ES-I3 (cell line): ENCODE data around the gene CAMTA1.
"Not testable (repeated sequence)": the region's sequence is repeated elsewhere in the genome, so short reads cannot be mapped to it uniquely, and the experiment has no call there.

Experiments
- H3K36me3 ChIP-seq: 2 replicates; pipeline ENCODE4 v1.6.1; 2013; ENCODE audit warnings: mild to moderate bottlenecking, low read length, control low read depth, moderate library complexity; ENCODE audit not compliant: insufficient read depth
- H3K4me1 ChIP-seq: 2 replicates; pipeline ENCODE4 v1.6.1; 2013; ENCODE audit warnings: mild to moderate bottlenecking, control low read depth, low read length; ENCODE audit not compliant: insufficient read depth
- H3K9ac ChIP-seq: 2 replicates; pipeline ENCODE4 v1.6.1; 2013; ENCODE audit warnings: low read depth, mild to moderate bottlenecking, low read length, moderate library complexity
- H3K9me3 ChIP-seq: 2 replicates; pipeline ENCODE4 v1.6.1; 2013; ENCODE audit warnings: mild to moderate bottlenecking, low read length, moderate library complexity; ENCODE audit not compliant: control insufficient read depth, insufficient read depth

Gene CAMTA1

DNA sequence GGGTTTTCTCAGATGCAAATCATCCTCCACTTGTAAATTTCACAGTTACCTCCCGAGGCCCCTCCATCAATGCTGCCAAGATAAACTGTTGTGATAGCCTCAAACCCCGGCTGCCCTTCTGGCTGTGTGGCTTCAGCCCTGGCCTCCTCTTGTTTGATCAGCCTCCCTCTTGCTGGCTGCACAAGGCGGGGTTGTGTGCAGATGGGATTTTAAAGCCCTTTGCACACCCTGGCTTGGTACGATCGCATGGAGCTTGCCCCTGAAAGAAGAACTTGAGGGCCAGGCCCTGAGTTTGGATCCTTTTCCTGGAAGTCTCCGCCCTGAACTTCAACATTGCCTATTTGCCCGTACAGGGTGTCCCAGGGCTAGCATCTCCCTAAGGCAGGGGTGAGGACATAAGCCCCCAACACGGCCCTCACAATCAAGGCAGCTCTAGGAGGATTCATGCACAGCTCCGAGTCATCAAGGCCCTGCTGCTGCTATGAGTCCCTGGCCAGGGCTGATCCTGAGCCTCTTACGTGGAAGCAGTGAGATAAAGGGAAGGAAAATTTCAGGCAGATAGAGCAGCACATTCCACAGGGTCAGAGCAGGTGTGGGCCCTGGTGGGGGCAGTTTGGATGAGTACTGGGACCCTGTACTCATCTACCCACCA, 804.6 kb downstream of the CAMTA1 start:
- H3K4me1 ChIP-seq, result no peaks in the 10 kb centered on the region; the same call in 1 of the 2 replicates
- no peak overlapping the region for H3K9ac ChIP-seq
- no peaks in the 10 kb centered on the region for H3K36me3 ChIP-seq
- H3K9me3 ChIP-seq, result no peaks in the 10 kb centered on the region

DNA sequence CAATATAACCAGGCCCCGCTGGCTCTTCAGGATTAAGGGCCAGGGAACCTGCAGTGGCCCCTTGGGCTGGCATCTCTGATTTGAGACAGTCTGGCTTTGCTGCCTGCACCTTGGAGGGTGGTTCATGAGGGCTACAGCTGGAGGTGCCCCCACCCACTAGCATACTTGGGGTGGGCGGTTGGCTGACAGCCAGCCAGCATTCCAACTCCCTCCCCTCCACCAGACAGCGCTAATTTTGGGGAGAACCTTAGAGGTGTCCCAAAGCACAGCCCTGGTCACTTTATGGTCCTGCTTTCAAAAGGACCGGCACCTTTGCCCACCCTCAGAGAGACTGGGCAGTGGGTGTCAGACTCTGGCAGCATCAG, 805.2 kb downstream of the CAMTA1 start:
- Histone ChIP-seq H3K9ac (no peak overlapping the region), H3K4me1 (no peaks in the 10 kb centered on the region; the same call in 1 of the 2 replicates)

DNA sequence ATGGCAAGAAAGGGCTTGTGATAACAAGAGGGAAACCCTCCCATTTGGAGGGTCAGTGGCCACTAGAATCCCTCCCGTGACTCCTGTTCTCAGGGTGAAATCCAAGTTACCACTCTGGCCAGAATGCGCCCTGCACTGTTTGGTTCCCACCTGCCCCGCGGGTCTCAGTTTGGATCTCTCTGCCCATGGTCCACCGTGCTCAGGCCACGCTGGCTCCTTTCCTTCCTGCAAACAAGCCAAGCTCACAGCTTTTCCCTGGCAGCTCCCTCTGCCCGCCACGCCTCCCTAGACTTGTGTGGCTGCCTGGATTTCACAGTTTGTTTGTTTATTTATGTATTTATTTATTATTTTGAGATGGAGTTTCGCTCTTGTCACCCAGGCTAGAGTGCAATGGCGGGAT, 806.3 kb downstream of the CAMTA1 start:
- H3K4me1 ChIP-seq, result no peaks in the 10 kb centered on the region; the same call in 1 of the 2 replicates
- H3K36me3 ChIP-seq, result no peaks in the 10 kb centered on the region
- H3K9ac ChIP-seq, result no peak overlapping the region
- no peaks in the 10 kb centered on the region for H3K9me3 ChIP-seq

More for the DNA sequence above, 805.2 kb downstream of the CAMTA1 start:
- no peaks in the 10 kb centered on the region for H3K36me3 ChIP-seq
- H3K9me3 ChIP-seq, result no peaks in the 10 kb centered on the region

DNA sequence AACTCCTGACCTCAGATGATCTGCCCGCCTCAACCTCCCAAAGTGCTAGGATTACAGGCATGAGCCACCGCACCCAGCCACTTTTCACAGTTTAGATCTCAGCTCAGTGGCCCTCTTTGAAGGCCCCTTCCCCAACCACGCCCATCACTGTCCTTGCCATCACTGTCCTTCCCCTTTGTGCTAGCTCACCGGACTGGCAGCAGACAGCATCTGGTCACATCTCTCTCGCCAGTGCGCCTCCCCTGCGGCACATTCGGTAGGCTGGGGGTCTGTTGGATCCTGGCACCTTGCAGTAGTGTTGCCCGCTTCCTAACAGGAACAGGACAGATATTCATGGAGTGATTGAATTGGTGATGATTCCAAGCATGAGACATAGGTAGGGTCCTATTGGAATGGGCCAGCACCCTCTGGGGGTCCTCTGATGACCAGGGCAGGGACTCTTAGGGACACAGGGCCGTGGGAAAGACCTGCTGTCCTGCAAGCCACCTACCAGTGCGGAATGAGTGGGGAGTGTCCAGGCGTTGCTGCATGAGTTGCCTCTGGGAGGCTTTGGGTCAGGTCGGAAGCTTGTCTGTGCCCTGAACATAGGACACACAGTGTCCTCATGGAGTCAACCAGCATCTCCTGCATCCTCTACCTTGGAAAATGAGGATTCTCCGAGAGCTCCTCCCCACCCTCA, 807.0 kb downstream of the CAMTA1 start:
- H3K4me1 ChIP-seq, result no peaks in the 10 kb centered on the region; the same call in 1 of the 2 replicates
- H3K9ac ChIP-seq, result no peak overlapping the region
- no peaks in the 10 kb centered on the region for H3K36me3 ChIP-seq
- no peaks in the 10 kb centered on the region for H3K9me3 ChIP-seq

DNA sequence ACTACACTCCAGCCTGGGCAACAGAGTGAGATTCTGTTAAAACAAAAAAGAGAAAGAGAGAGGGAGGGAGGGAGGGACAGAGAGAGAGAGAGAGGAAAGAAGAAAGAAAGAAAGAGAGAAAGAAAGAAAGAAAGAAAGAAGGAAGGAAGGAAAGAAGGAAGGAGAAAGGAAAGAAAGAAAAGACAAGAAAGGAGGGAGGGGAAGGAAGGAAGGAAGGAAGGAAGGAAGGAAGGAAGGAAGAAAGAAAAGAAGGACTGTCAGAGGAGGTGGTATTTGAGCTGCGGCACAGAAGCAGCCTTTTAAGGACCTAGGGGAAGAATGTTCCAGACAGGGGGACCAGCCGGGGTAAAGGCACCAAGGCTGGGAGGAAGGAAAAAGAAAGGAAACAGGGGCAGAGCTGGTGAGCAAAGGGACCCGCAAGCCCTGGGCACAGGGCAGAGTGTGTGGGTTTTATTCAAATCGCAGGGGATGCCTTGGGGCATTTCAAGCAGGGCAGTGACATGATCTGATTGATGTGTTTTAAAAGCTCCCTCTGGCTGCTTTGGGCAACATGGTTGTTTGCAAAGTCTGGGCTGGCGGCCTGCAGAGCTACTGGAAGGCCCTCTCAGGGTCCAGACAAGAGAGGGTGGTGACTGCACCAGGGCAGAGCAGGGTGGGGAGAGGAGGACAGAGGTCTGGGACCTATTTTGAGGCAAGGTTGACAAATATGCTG, 808.9 kb downstream of the CAMTA1 start:
- no peak overlapping the region for H3K9ac ChIP-seq
- H3K9me3 ChIP-seq, result no peaks in the 10 kb centered on the region
- no peaks in the 10 kb centered on the region for H3K36me3 ChIP-seq
- H3K4me1 ChIP-seq, result no peaks in the 10 kb centered on the region; the same call in 1 of the 2 replicates

DNA sequence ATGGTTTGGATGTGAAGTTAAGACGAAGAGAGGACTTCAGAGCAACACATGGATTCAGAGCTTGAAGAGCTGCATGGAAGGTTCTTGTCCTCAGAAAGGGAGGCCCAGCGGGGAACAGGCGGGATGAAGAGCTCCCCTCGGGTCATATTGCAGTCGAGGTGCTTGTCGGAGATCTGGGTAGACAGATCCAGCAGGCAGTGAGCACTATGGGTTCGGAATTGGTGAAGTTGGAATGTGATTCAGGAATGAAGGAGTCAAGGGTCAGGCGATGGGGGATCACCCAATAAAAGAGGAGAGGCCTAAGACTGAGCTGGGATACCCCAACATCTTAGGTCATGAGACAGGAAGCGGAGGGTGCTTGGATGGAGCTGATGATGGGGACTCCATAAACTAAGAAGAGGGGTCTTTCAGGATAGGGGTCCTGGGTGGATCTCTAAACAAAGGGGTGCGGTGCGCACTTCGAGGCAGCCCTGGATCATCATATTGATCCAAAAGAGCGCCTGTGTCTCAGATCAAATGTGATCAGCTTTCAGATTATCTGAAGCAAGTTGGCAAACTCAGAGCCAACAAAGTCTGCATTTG, 809.6 kb downstream of the CAMTA1 start:
- no peaks in the 10 kb centered on the region for H3K9me3 ChIP-seq
- H3K4me1 ChIP-seq, result no peaks in the 10 kb centered on the region; the same call in 1 of the 2 replicates

DNA sequence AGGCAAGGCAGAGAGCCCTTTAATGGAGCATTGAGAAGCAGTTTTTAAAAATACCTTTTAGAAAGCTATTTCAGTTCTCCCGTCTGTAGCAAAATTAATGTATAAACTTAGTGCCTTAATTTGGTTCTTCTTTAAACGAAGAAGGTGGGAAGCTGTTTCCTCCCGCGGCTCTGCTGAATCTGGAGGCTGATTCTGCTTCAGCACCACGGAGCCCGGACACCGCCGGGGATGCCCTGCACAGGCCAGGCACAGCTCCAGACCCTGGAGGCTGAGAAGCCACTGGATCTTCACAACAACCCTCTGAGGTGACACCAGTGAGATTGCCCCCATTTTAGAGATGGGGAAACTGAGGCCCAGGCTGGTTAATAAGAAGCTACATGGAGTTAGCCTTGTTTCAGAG, 810.1 kb downstream of the CAMTA1 start:
- H3K9me3 ChIP-seq, result no peaks in the 10 kb centered on the region
- no peak overlapping the region for H3K9ac ChIP-seq
- no peaks in the 10 kb centered on the region; the same call in 1 of the 2 replicates for H3K4me1 ChIP-seq
- no peaks in the 10 kb centered on the region for H3K36me3 ChIP-seq

More for the DNA sequence above, 809.6 kb downstream of the CAMTA1 start:
- Histone ChIP-seq H3K9ac (no peak overlapping the region), H3K36me3 (no peaks in the 10 kb centered on the region)

DNA sequence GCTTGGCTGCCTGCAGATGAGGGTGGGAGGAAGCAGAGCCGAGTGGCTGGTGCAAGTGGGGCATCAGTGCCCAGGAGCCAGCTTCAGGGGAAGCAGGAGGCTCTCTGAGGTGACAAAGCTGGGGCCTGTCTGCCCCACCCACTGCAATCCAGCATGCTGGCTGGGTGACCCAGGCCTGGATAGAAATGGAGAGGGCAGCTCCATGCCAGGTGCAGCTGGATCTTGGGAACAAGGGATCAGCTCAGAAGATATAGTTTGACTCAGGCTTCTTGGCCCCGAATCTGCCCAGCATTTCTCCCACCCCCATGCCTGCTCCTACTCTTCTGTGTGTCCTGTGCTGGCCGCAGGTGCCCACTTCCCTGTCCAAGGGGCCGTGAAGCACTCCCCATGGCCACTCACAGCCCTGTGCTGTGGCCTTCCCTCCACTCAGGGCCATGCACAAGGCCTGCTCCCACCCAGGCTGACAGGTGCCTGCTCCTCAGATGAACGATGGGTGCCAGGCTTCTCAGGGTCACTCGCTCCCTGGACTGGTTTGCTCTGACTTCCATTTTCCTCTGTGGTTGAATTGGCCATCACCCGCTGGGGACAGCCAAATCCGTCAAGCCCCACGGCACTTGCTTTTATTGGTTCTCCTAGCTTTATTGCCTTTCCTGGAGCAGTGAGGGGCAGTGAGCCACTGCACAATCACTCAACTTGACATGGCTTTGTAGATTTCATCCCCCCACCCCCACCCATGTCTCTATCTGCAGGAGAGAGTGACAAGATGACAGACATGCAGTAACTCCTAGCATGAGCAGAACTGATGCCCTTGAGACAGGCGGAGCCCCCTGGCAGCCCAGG, 811.1 kb downstream of the CAMTA1 start:
- Histone ChIP-seq H3K36me3 (no peaks in the 10 kb centered on the region), H3K9me3 (no peaks in the 10 kb centered on the region), H3K4me1 (no peaks in the 10 kb centered on the region; the same call in 1 of the 2 replicates), H3K9ac (no peak overlapping the region)

DNA sequence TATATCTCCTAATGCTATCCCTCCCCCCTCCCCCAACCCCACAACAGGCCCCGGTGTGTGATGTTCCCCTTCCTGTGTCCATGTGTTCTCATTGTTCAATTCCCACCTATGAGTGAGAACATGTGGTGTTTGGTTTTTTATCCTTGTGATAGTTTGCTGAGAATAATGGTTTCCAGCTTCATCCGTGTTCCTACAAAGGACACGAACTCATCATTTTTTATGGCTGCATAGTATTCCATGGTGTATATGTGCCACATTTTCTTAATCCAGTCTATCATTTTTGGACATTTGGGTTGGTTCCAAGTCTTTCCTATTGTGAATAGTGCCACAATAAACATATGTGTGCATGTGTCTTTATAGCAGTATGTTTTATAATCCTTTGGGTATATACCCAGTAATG, 812.8 kb downstream of the CAMTA1 start:
- not testable (repeated sequence) for H3K9ac ChIP-seq, H3K36me3 ChIP-seq, H3K4me1 ChIP-seq, H3K9me3 ChIP-seq

DNA sequence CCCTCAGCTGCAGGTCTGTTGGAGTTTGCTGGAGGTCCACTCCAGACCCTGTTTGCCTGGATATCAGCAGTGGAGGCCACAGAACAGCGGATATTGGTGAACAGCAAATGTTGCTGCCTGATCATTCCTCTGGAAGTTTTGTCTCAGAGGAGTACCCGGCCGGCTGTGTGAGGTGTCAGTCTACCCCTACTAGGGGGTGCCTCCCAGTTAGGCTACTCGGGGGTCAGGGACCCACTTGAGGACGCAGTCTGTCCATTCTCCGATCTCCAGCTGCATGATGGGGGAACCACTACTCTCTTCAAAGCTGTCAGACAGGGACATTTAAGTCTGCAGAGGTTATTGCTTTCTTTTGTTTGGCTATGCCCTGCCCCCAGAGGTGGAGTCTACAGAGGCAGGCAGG, 819.7 kb downstream of the CAMTA1 start:
- H3K4me1 ChIP-seq, result peaks cover 17% of the 10 kb centered on the region
- not testable (repeated sequence) for H3K36me3 ChIP-seq, H3K9me3 ChIP-seq, H3K9ac ChIP-seq

DNA sequence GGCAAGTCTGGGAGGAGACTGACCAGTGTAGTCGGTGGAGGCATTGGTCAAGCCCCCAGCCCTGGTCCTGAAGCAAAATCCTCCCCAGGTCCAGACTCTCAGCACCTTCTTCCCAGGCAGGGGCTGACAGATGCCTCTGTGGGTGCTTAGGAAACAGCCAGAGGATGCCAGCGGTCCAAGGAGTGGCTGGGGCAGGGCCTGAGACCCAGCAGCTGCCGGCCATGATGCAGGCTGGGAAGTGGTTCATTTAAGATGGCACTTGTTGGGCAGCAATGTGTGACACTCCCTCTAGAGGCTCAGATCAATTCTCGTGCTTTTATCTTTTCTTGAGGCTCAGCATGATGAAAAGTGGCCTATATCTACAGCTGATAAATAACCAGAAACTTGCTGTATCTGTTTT, 820.8 kb downstream of the CAMTA1 start:
- peaks cover 6% of the 10 kb centered on the region; the same call in 1 of the 2 replicates for H3K9me3 ChIP-seq
- H3K9ac ChIP-seq, result no peak overlapping the region
- peaks cover 17% of the 10 kb centered on the region for H3K4me1 ChIP-seq
- H3K36me3 ChIP-seq, result no peaks in the 10 kb centered on the region

DNA sequence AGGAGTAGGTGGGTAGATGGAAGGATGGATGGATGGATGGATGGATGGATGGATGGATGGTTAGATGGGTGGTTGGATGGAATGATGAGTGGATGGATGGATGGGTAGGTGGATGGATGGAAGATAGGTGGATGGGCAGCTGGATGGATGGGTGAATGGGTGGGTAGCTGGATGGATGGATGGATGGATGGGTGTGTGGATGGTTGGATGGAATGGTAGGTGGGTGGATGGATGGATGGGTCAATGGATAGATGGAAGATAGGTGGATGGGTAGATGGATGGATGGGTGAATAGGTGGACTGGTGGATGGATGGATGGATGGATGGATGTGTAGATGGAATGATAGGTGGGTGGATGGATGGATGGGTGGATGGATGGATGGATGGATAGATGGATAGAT, 821.8 kb downstream of the CAMTA1 start:
- Histone ChIP-seq H3K9ac (no peak overlapping the region), H3K9me3 (peaks cover 6% of the 10 kb centered on the region; the same call in 1 of the 2 replicates), H3K4me1 (peaks cover 17% of the 10 kb centered on the region), H3K36me3 (no peaks in the 10 kb centered on the region)

DNA sequence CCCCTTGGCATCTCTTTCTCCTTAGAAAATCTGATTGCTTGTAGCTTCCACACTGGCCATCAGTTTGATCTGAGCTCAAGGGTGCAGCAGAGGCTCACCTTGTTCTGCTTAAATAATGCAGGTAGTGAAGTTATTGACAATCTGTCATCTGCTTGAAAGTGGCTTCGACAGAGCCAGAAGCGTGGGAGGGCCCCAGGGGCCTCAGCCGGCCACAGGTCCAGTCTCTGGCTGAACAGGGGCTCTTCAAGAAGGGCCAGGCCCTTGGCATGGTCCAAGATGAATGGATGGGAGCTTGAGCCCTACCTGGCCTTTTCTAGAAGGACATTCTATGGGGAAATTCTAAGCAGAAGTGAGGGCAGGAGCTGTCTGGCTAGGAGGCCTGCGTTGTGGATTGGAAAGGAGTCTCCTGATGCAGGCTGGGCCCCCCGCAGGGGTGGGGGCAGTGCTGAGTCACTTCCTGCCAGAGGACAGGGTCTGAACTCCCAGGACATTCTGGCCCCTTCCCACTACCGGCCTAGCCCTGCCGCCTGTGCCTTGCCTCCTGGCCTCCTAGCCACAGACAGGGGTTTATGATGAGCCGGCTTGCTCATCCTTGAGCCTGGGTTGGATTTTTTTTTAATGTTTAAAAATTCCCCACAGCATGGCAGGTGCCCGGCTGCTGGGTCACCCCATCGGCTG, 823.5 kb downstream of the CAMTA1 start:
- H3K4me1 ChIP-seq, result peaks cover 17% of the 10 kb centered on the region
- no peak overlapping the region for H3K9ac ChIP-seq
- peaks cover 6% of the 10 kb centered on the region; the same call in 1 of the 2 replicates for H3K9me3 ChIP-seq
- no peaks in the 10 kb centered on the region for H3K36me3 ChIP-seq
